Ascending aorta (tissue), 2 donors: Measurements from ENCODE around the gene MIGA1. TPM values are rescaled to one million over a fixed set of nuclear protein-coding genes. Genes with fewer than 3 reads are reported as not detected.

Source experiments
- DNase-seq, 2 donors: peaks; one replicate each; pipeline ENCODE4 v3.0.0-alpha.2; 2019; ENCODE audit warnings: low spot score in 2 of 2
- H3K27ac ChIP-seq, 2 donors: fragments of 200-600 bp; sonication (generic); one replicate each; pipeline ENCODE4 v1.5.1; 2016 to 2017; ENCODE audit warnings: mild to moderate bottlenecking in 1 of 2
- H3K27me3 ChIP-seq: fragments of 200-600 bp; sonication (generic); one replicate; pipeline ENCODE4 v1.5.1; 2017
- H3K36me3 ChIP-seq, 2 donors: fragments of 200-600 bp; sonication (generic); one replicate each; pipeline ENCODE4 v1.5.1; 2016
- H3K4me1 ChIP-seq, 2 donors: fragments of 200-600 bp; sonication (generic); one replicate each; pipeline ENCODE4 v1.5.1; 2016 to 2017; ENCODE audit warnings: mild to moderate bottlenecking in 1 of 2
- H3K4me3 ChIP-seq, 2 donors: fragments of 200-600 bp; sonication (generic); one replicate each; pipeline ENCODE4 v1.5.1; 2016 to 2017; ENCODE audit warnings: mild to moderate bottlenecking in 1 of 2
- H3K9me3 ChIP-seq, 2 donors: fragments of 200-600 bp; sonication (generic); one replicate each; pipeline ENCODE4 v1.5.1; 2016
- CTCF ChIP-seq, 3 experiments: fragments of 200-600 bp in 2 of 3; fragments of 450-650 bp in 1 of 3; sonication (generic) in 2 of 3; IDR thresholded peaks; one replicate each; pipeline ENCODE4 v1.5.1; 2016 to 2019; ENCODE audit warnings: antibody characterized with exemption in 3 of 3, mild to moderate bottlenecking in 1 of 3, moderate library complexity in 1 of 3
- intact Hi-C: fragments of 100-400 bp; cut with DNase I; formaldehyde crosslinking; loops from one replicate; pipeline ENCODE4 v1.15.1; 2023
- total RNA-seq: library from RNA; depleted of rRNA; stranded (reverse); fragments of >200 nt; gene quantifications from one replicate; pipeline ENCODE4 v1.1.0, GENCODE V29; 2016

The MIGA1 gene
- total RNA-seq, 1 donor from 2014 or later, result 13.1 TPM

- DNase-seq, result no peak
- Histone ChIP-seq H3K36me3 (peaks cover 1 to 4% of the 10 kb centered on the region in 2 donors), H3K27ac (no peak overlapping the region), H3K4me3 (no peak overlapping the region), H3K9me3 (no peaks in the 10 kb centered on the region), H3K4me1 (no peaks in the 10 kb centered on the region), H3K27me3 (no peaks in the 10 kb centered on the region)
- TF ChIP-seq CTCF (IDR thresholded peaks at IDR 0.05), result no peak
- intact Hi-C loops, result no loop called here
These were observed 94.0 kb downstream of the MIGA1 start for GRCh38 chr1:77873461-77873860.

GRCh38 chr1:77874804-77875445 lies 95.5 kb downstream of the MIGA1 start:
- intact Hi-C loops, result no loop called here
- Histone ChIP-seq H3K27ac (no peak overlapping the region), H3K9me3 (no peaks in the 10 kb centered on the region), H3K27me3 (no peaks in the 10 kb centered on the region), H3K4me1 (no peaks in the 10 kb centered on the region), H3K36me3 (peaks cover 0 to 2% of the 10 kb centered on the region in 2 donors), H3K4me3 (no peak overlapping the region)
- no peak for TF ChIP-seq CTCF (IDR thresholded peaks at IDR 0.05)
- no peak for DNase-seq

GRCh38 chr1:77876884-77877283 lies 97.4 kb downstream of the MIGA1 start:
- no peak overlapping the region for H3K4me3 ChIP-seq
- no peaks in the 10 kb centered on the region for H3K4me1 ChIP-seq
- no peak for TF ChIP-seq CTCF (IDR thresholded peaks at IDR 0.05)
- no peak for DNase-seq
- no peaks in the 10 kb centered on the region for H3K27me3 ChIP-seq
- intact Hi-C loops, result no loop called here
- no peaks in the 10 kb centered on the region for H3K9me3 ChIP-seq
- H3K36me3 ChIP-seq, result peaks cover 0 to 2% of the 10 kb centered on the region in 2 donors
- H3K27ac ChIP-seq, result no peak overlapping the region

- Histone ChIP-seq H3K36me3 (peaks cover 0 to under 1% of the 10 kb centered on the region in 2 donors), H3K27me3 (no peaks in the 10 kb centered on the region), H3K4me1 (no peaks in the 10 kb centered on the region), H3K4me3 (no peak overlapping the region), H3K9me3 (no peaks in the 10 kb centered on the region), H3K27ac (no peak overlapping the region)
- no peak for DNase-seq
- no peak for TF ChIP-seq CTCF (IDR thresholded peaks at IDR 0.05)
- intact Hi-C loops, result no loop called here
These were observed 101.6 kb downstream of the MIGA1 start for GRCh38 chr1:77881061-77881460.

GRCh38 chr1:77882411-77882810 lies 103.0 kb downstream of the MIGA1 start:
- H3K27me3 ChIP-seq, result no peaks in the 10 kb centered on the region
- TF ChIP-seq CTCF (IDR thresholded peaks at IDR 0.05), result no peak
- no peak overlapping the region for H3K27ac ChIP-seq
- H3K36me3 ChIP-seq, result no peaks in the 10 kb centered on the region
- no peak overlapping the region for H3K4me3 ChIP-seq
- DNase-seq, result no peak
- no peaks in the 10 kb centered on the region for H3K9me3 ChIP-seq
- H3K4me1 ChIP-seq, result peaks cover 2 to 8% of the 10 kb centered on the region in 2 donors
- intact Hi-C loops, result no loop called here
